GM12878 (cell line): ENCODE results near the gene GPC5. TPM values are rescaled to one million over a fixed set of nuclear protein-coding genes. Genes with fewer than 3 reads are reported as not detected.

Source experiments
- ATAC-seq: fragments of 200-7000 bp; cut with Tn5 transposase; 3 replicates; pipeline ENCODE4 v1.9.1; 2020; ENCODE audit warnings: mild to moderate bottlenecking, moderate library complexity
- BruUV-seq: library from RNA; stranded (reverse); fragments of 400-500 nt; replicated peaks from 2 replicates; lab custom pipeline; 2021; lab: Mats Ljungman, UMichigan
- CTCF ChIA-PET: fragments of 300-600 bp; sonication (Branson Sonifier 250); formaldehyde crosslinking; extraction: SDS; loops from one replicate; lab custom pipeline; 2021; ENCODE audit warnings: inconsistent platforms; lab: Yijun Ruan, JAX
- POLR2A ChIA-PET: fragments of 350-600 bp; formaldehyde crosslinking; extraction: SDS; loops from one replicate; lab custom pipeline; 2021; ENCODE audit warnings: inconsistent platforms; lab: Charles Lee
- RAD21 ChIA-PET: fragments of 300-600 bp; sonication (Branson Sonifier 250); formaldehyde crosslinking; loops from one replicate; lab custom pipeline; 2023; ENCODE audit warnings: antibody characterized with exemption; ENCODE audit not compliant: unreplicated experiment; lab: Charles Lee
- SMC1A ChIA-PET: fragments of 300-600 bp; sonication (Branson Sonifier 250); formaldehyde crosslinking; loops from one replicate; lab custom pipeline; 2023; ENCODE audit not compliant: unreplicated experiment, uncharacterized antibody; lab: Charles Lee
- DNase-seq: peaks from one replicate; pipeline ENCODE4 v3.0.0-alpha.2; 2011; ENCODE audit warnings: low read depth, low spot score
- FAIRE-seq: peaks from 3 replicates; lab custom pipeline; 2011; peaks lifted over from hg19 to GRCh38; lab: Jason Lieb, UNC
- H2AFZ ChIP-seq: 2 replicates; pipeline ENCODE4 v1.6.0; 2011; ENCODE audit warnings: low read depth, low read length, control low read depth; ENCODE audit not compliant: control insufficient read depth
- H3K27ac ChIP-seq: 2 replicates; pipeline ENCODE4 v1.5.1; 2011; ENCODE audit warnings: control low read depth; ENCODE audit not compliant: control insufficient read depth, insufficient read depth
- H3K27me3 ChIP-seq, 2 experiments: replicated peaks in 1 of 2; 2 replicates each; pipeline versions ENCODE4 v1.6.0 to v1.6.1; 2011; ENCODE audit warnings: low read length in 1 of 2; ENCODE audit not compliant: control insufficient read depth in 2 of 2, insufficient read depth in 2 of 2
- H3K36me3 ChIP-seq, 2 experiments: 2 replicates each; pipeline ENCODE4 v1.5.1; 2011; ENCODE audit warnings: low read length in 1 of 2; ENCODE audit not compliant: control insufficient read depth in 2 of 2, insufficient read depth in 2 of 2
- H3K4me1 ChIP-seq: 2 replicates; pipeline ENCODE4 v1.6.1; 2011; ENCODE audit warnings: mild to moderate bottlenecking, low read length, moderate library complexity, mixed read lengths; ENCODE audit not compliant: control insufficient read depth, insufficient read depth
- H3K4me2 ChIP-seq: 2 replicates; pipeline ENCODE4 v1.6.0; 2011; ENCODE audit warnings: control low read depth; ENCODE audit not compliant: control insufficient read depth, insufficient read depth
- H3K4me3 ChIP-seq: fragments of 200-600 bp; sonication (generic); 2 replicates; pipeline ENCODE4 v1.5.1; 2016
- H3K79me2 ChIP-seq: 2 replicates; pipeline ENCODE4 v1.6.0; 2011; ENCODE audit warnings: low read length; ENCODE audit not compliant: control insufficient read depth, insufficient read depth
- H3K9ac ChIP-seq: 2 replicates; pipeline ENCODE4 v1.8.0; 2011; ENCODE audit warnings: low read length, control low read depth, mixed read lengths; ENCODE audit not compliant: control insufficient read depth, insufficient read depth
- H3K9me3 ChIP-seq: replicated peaks from 3 replicates; pipeline ENCODE4 v1.5.1; 2011; ENCODE audit warnings: mild to moderate bottlenecking, low read length; ENCODE audit not compliant: control insufficient read depth, insufficient read depth
- H4K20me1 ChIP-seq: 2 replicates; pipeline ENCODE4 v1.6.0; 2011; ENCODE audit not compliant: control insufficient read depth, insufficient read depth
- CEBPB ChIP-seq, 2 experiments: fragments of 150-350 bp in 1 of 2; IDR thresholded peaks; 2 replicates each; pipeline ENCODE4 v1.6.1; 2012 to 2014; ENCODE audit warnings: low read depth in 2 of 2, low read length in 2 of 2, borderline replicate concordance in 1 of 2, inconsistent platforms in 1 of 2
- ETV6 ChIP-seq, 2 experiments: fragments of 450-650 bp in 1 of 2; IDR thresholded peaks in 1 of 2; conservative IDR thresholded peaks in 1 of 2; 2 replicates each; pipeline ENCODE4 v1.6.1; 2014; ENCODE audit warnings: antibody characterized with exemption in 1 of 2, borderline replicate concordance in 1 of 2, low read depth in 1 of 2, mild to moderate bottlenecking in 1 of 2, moderate library complexity in 1 of 2
- GATAD2B ChIP-seq: fragments of 450-650 bp; conservative IDR thresholded peaks from 2 replicates; pipeline ENCODE4 v1.6.1; 2017; ENCODE audit warnings: low read depth, mild to moderate bottlenecking, moderate library complexity
- MEF2B ChIP-seq: fragments of 450-650 bp; IDR thresholded peaks from 2 replicates; pipeline ENCODE4 v1.6.1; 2018; ENCODE audit warnings: mild to moderate bottlenecking, moderate library complexity; ENCODE audit not compliant: partially characterized antibody, poor library complexity, severe bottlenecking
- MYB ChIP-seq: fragments of 150-350 bp; IDR thresholded peaks from 2 replicates; pipeline ENCODE4 v1.6.1; 2014; ENCODE audit warnings: mild to moderate bottlenecking, low read depth, low read length, borderline replicate concordance
- NR2F1 ChIP-seq: fragments of 450-650 bp; conservative IDR thresholded peaks from 2 replicates; pipeline ENCODE4 v1.6.1; 2017; ENCODE audit warnings: mild to moderate bottlenecking
- PML ChIP-seq: IDR thresholded peaks from 2 replicates; pipeline ENCODE4 v1.6.1; 2012; ENCODE audit warnings: low read length, inconsistent platforms
- RAD21 ChIP-seq: IDR thresholded peaks from 2 replicates; pipeline ENCODE4 v1.6.1; 2011; ENCODE audit warnings: mild to moderate bottlenecking, low read depth, low read length, moderate library complexity; ENCODE audit not compliant: insufficient read depth
- REST ChIP-seq: IDR thresholded peaks from 2 replicates; pipeline ENCODE4 v1.6.1; 2012; ENCODE audit warnings: mild to moderate bottlenecking, low read depth, low read length
- TBL1XR1 ChIP-seq: IDR thresholded peaks from 2 replicates; pipeline ENCODE4 v1.6.1; 2012; ENCODE audit warnings: low read depth, low read length, improper control_type of control experiment
- ZNF384 ChIP-seq: IDR thresholded peaks from 2 replicates; pipeline ENCODE4 v1.6.1; 2012; ENCODE audit warnings: low read depth, mild to moderate bottlenecking, low read length, improper control_type of control experiment, borderline replicate concordance
- WGBS: methylation state at CpG from one replicate; pipeline ENCODE4 v1.1.6; 2016; ENCODE audit warnings: low lambda C conversion rate; ENCODE audit not compliant: insufficient replicate concordance, insufficient coverage; ENCODE audit errors: missing lambda C conversion rate; 5-methylcytosine and 5-hydroxymethylcytosine counted together
- in situ Hi-C: fragments of 300-500 bp; cut with MboI; formaldehyde crosslinking; loops from 9 replicates; pipeline ENCODE4 v1.14.3; 2018; ENCODE audit warnings: mixed read lengths
- intact Hi-C: fragments of 100-400 bp; cut with micrococcal nuclease; formaldehyde crosslinking; loops from one replicate; pipeline ENCODE4 v1.14.2; 2022; ENCODE audit not compliant: unreplicated experiment
- polyA plus RNA-seq, 11 experiments: library from polyadenylated mRNA; depleted of rRNA in 4 of 11; unstranded in 6 of 11; stranded (reverse) in 5 of 11; fragments of >200 nt; fragmentation: Nextera tagmentation in 4 of 11; fragmentation: Illumina TruSeq in 1 of 11; extraction: Ambion mirVana in 4 of 11; extraction: Trizol in 1 of 11; gene quantifications; 1 replicate in 1 of 11; 2 replicates in 10 of 11; pipeline versions ENCODE4 v1.2.1 to v1.2.3, GENCODE V29; 2011 to 2016; ENCODE audit warnings: inconsistent platforms in 2 of 11, missing spikeins in 2 of 11, low read depth in 1 of 11
- total RNA-seq, 4 experiments: library from RNA; depleted of rRNA in 3 of 4; stranded (reverse); fragments of >200 nt in 3 of 4; fragmentation: Illumina TruSeq in 1 of 4; extraction: Trizol in 1 of 4; gene quantifications; 2 replicates each; pipeline versions ENCODE4 v1.2.1 to v1.2.3, GENCODE V29; 2013 to 2021

The GPC5 gene
- total and polyA plus RNA-seq, 10 of the 15 experiments (the other 5 are each of a cell fraction or from before 2014, with no cell fraction given), result 0.05 to 0.87 (median 0.44) TPM; not detected in 1

- TF ChIP-seq ETV6 (conservative IDR thresholded peaks at IDR 0.05 in 1 of 2, IDR thresholded peaks at IDR 0.05 in 1 of 2; ENCODE audit: borderline replicate concordance in 1 of 2, low read depth in 1 of 2), result no peak
- TF ChIP-seq NR2F1, result no peak
- TF ChIP-seq PML, result no peak
- TF ChIP-seq TBL1XR1, result no peak
- TF ChIP-seq RAD21, result no peak
- TF ChIP-seq CEBPB (IDR thresholded peaks at IDR 0.05; ENCODE audit: borderline replicate concordance in 1 of 2, low read depth in 2 of 2, low read length in 2 of 2), result no peak
- no peak for TF ChIP-seq MEF2B
- no peak for TF ChIP-seq GATAD2B
- no peak for TF ChIP-seq REST
- no peak for TF ChIP-seq ZNF384
- TF ChIP-seq MYB, result no peak
- TF ChIP-seq, all 136 proteins: peak for 0
- POLR2A ChIA-PET, result no interaction called here
- in situ Hi-C loops (no loop called here), intact Hi-C loops (no loop called here)
- CTCF ChIA-PET, result no interaction called here
- SMC1A ChIA-PET, result interaction anchor here (1.2 kb wide), 1 partner anchor 11 kb away, joined by 3 read pairs; no protein-coding TSS in a partner anchor
- no peak overlapping the region for H3K4me3 ChIP-seq
- no peak overlapping the region for H3K4me2 ChIP-seq
- DNase-seq (no peak), ATAC-seq (no peak), FAIRE-seq (no peak)
- H3K9ac ChIP-seq, result no peak overlapping the region
- RAD21 ChIA-PET, result no interaction called here
- no peaks in the 10 kb centered on the region for H3K9me3 ChIP-seq
- no peaks in the 10 kb centered on the region for H3K79me2 ChIP-seq
- BruUV-seq, result no TSS peak
- H2AFZ ChIP-seq, result no peak overlapping the region
- no peaks in the 10 kb centered on the region for H3K27me3 ChIP-seq
- no peaks in the 10 kb centered on the region for H3K4me1 ChIP-seq
- H4K20me1 ChIP-seq, result no peaks in the 10 kb centered on the region
- WGBS, result 0% methylated on average over 1 of the region's 1 CpG
- H3K27ac ChIP-seq, result no peak overlapping the region
- no peaks in the 10 kb centered on the region for H3K36me3 ChIP-seq
Observed at GRCh38 chr13:91758724-91759123, 360.3 kb downstream of the GPC5 start.
